Activated gamma-delta T cell (primary cell): ENCODE data around the gene LOC101059915.
"Not testable (repeated sequence)": the region's sequence is repeated elsewhere in the genome, so short reads cannot be mapped to it uniquely, and the experiment has no call there.

Experiments
- DNase-seq: peaks from one replicate; lab custom pipeline; 2025; lab: John Stamatoyannopoulos, UW

The LOC101059915 gene

DNA sequence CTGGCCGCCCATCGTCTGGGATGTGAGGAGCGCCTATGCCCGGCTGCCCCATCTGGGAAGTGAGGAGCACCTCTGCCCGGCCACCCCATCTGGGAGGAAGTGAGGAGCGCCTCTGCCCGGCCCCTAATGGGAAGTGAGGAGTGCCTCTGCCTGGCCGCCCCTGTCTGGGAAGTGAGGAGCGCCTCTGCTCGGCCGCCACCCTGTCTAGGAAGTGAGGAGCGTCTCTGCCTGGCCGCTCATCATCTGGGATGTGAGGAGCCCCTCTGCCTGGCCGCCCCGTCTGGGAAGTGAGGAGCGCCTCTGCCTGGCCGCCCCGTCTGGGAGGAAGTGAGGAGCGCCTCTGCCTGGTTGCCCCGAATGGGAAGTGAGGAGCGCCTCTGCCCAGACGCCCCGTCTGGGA is 8.3 kb downstream of the LOC101059915 start:
- DNase-seq = not testable (repeated sequence)

- not testable (repeated sequence) for DNase-seq
Measured at GRCh38 chrX:71676068-71676795, 8.9 kb downstream of the LOC101059915 start.

DNA sequence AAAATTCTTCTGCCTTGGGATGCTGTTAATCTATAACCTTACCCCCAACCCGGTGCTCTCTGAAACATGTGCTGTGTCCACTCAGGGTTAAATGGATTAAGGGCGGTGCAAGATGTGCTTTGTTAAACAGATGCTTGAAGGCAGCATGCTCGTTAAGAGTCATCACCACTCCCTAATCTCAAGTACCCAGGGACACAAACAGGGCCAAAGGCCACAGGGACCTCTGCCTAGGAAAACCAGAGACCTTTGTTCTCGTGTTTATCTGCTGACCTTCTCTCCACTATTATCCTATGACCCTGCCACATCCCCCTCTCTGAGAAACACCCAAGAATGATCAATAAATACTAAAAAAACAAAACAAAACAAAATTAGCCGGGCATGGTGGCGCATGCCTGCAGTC is 9.8 kb downstream of the LOC101059915 start:
- DNase-seq = not testable (repeated sequence)

GRCh38 chrX:71679575-71680207 is 12.3 kb downstream of the LOC101059915 start:
- no peak for DNase-seq

- DNase-seq = not testable (repeated sequence)
Measured at GRCh38 chrX:71696641-71697465, 29.5 kb downstream of the LOC101059915 start.

DNA sequence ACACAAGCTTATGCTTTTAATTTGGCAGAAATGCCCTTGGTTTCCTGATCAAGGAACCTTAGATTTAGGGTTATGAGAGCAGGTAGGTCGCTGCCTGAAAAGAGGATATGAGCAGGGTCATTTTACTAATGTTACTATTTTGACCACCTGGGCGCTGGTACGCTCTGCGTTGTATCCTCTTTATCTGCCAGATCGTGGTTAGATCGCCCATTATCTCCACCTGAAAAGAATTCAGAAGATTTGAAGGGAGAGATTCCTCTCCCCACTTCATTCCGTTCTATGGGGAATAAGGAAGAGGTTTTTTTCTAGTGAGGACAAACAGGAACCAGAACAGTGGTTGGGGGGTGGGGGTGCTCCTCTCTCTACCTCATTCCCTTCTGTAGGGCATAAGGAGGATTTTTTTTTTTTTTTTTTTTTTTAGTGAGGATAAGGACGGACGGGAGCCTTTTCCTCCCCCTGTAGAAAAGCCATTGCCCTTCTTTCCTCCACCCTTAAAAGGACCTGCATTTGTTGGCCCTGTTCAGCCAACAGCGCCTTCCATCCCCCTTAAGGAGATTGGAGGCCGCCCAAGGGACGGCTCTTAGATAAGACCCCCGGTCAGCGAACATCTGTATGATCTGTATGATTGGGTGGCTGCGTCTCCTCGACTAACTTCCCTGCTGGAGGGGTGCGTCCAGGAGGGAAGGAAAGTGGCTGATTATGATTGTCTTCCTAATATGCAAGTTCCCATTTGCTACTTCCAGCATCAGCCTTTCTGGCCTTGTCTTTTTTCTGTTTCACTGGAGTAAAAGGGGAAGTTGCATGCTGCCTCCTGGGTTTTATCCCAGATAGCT is 30.3 kb downstream of the LOC101059915 start:
- DNase-seq = not testable (repeated sequence)

DNA sequence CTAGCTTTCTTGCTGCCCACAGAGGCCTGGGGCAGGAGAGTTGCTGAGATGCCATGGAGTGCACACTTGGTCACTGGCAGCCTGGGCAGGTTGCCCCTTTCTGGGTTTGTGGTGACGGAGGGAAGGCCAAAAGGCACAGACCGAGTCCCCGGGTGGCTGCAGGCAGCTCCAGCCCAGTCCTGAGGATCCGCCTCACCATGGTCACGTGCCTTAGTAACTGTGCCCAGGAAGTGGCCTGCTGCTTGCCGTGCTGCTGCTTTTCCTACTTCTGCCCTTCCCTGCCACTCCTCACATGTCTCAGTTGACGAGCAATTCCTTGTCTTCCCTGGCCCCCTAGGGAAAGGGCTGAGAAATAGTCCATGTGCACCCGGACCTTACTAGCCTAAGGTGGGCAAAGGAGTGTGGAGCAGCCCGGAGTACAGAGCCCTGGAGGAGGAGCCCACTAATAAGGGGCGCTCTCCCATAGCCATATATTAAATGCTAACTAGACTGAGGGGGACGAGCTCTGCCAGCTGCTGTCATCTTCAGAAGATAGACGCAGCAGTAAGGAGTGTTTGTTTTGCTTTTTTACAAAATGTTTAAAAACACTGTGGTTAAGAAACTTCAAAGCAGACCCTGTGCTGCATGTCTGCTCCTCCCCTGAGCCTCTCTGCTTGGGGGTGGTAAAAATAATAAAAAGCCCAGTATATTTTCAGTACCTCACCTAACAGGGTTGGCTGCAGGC is 31.1 kb downstream of the LOC101059915 start:
- DNase-seq = not testable (repeated sequence)

- DNase-seq = not testable (repeated sequence)
Measured at GRCh38 chrX:71699023-71699344, 31.6 kb downstream of the LOC101059915 start.

DNA sequence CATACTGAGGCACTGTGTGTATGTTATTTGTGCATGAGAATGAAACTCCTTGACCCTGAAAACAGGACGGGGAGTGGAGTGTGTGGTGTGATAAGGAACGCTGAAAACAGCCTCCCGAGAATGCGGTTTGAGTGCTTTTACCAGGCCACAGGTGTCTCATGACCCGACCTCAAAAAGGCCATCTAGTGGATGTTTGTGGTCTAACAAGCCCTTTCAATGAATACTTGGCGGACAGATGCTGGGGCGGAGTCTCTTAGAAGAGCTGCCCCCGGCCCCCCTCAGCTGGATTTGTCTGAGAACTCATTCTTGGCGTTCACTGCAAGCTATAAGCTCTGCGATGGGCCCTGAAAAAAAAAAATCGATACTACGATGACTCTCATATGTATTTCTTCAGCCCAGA is 35.5 kb downstream of the LOC101059915 start:
- DNase-seq = not testable (repeated sequence)

DNA sequence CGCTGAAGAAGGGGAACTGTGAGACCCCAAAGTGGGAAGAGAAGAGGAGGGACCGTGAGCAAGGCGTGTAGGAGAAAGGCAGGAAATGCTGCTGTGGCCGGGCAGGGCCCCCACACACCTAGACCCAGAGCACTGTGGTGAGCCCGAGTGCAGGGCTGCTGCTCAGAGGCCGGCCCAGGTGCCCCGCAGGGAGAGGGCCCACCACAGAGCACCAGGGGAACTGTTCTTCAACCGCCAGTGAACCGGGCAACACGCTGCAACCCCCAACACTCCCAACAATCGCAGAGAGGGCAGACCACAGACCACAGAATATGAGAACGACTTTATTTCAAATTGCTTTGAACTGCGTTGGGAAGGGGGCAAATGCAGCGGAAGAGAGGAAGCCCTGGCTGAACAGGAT is 46.7 kb downstream of the LOC101059915 start:
- DNase-seq = not testable (repeated sequence)

- DNase-seq = not testable (repeated sequence)
Measured at GRCh38 chrX:71715551-71715950, 48.2 kb downstream of the LOC101059915 start.

- DNase-seq = not testable (repeated sequence)
Measured at GRCh38 chrX:71716323-71716722, 49.0 kb downstream of the LOC101059915 start.

DNA sequence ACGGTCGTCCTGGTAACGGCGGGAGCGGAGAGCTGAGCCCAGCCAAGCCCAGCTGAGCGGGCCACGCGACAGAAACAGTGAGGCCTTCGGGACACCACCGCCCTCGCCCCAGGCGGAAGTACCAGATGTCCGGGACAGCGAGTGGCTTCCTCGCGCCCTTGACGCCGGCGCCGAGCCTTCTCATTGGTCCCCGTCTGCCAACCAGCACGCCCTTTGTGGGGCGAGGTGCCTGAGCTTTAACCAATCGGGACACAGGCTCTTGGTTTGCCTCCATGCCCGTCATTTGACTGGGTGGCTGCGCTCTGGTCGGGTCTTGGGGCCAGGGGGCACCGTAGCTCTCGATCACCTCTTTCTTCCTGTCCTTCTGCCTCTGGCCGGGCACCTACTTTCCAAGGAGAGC is 50.8 kb downstream of the LOC101059915 start, which contains the start of gene CXorf49:
CXorf49 (minus strand) TSS at position 101 of the 400 bp plus-strand sequence. CDS start 134 bp downstream, outside the sequence.
- not testable (repeated sequence) for DNase-seq

DNA sequence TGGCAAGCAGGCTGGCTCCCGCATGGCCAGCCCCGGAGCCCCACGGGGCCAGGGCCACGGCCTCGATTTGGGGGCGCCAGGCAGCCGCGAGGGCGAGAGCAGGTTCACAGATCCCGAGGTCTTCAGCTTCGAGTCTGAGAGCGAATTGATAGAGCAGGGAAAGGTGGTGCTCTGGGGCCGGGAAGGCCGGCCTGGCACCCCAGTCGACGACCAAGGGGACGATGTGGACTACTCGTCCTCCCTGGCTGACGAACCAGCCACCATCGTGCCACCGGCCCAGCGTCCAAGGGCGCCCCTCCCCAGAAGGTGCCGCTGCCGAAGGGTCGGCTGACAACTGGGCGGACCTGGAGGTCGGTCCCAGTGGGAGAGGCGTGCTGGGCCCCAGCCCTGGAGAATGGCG is 51.8 kb downstream of the LOC101059915 start:
- not testable (repeated sequence) for DNase-seq

GRCh38 chrX:71720289-71720886 is 53.0 kb downstream of the LOC101059915 start:
- not testable (repeated sequence) for DNase-seq
